ENCODE measurements around the gene FLNA. TPM values are rescaled to one million over a fixed set of nuclear protein-coding genes. Genes with fewer than 3 reads are reported as not detected.

FLNA gene
- total RNA-seq, 2 donors from 2014 or later, result 1,074 to 1,251 TPM

GRCh38 chrX:154327038-154327820 lies 47.2 kb downstream of the FLNA start:
- no peaks in the 10 kb centered on the region for H3K36me3 Mint-ChIP-seq (ENCODE audit: low read depth)
- Histone ChIP-seq H3K36me3 (ENCODE audit: control insufficient read depth, insufficient read depth, low read length) (no peaks in the 10 kb centered on the region), H3K27me3 (ENCODE audit: control insufficient read depth, insufficient read depth, low read length, poor library complexity, severe bottlenecking) (no peaks in the 10 kb centered on the region), H3K9me3 (ENCODE audit: control insufficient read depth, low read length) (no peaks in the 10 kb centered on the region), H3K9ac (ENCODE audit: extremely low read depth, low read length, poor library complexity, severe bottlenecking) (no peak overlapping the region), H3K27ac (ENCODE audit: low read depth, low read length) (no peak overlapping the region), H3K4me1 (ENCODE audit: control insufficient read depth, insufficient read depth, low read length) (no peaks in the 10 kb centered on the region), H3K4me3 (ENCODE audit: low read length) (no peak overlapping the region)
- no peaks in the 10 kb centered on the region for H3K4me1 Mint-ChIP-seq
- DNase-seq, result no peak
- no peaks in the 10 kb centered on the region for H3K27me3 Mint-ChIP-seq (ENCODE audit: insufficient read depth)
- H3K9me3 Mint-ChIP-seq, result peaks cover 78% of the 10 kb centered on the region
- no peak for TF ChIP-seq CTCF (conservative IDR thresholded peaks at IDR 0.05)
- H3K4me3 Mint-ChIP-seq, result no peak overlapping the region
- H3K27ac Mint-ChIP-seq, result no peak overlapping the region
- WGBS, 2 experiments (ENCODE audit: insufficient coverage in 1 of 2, insufficient read length in 1 of 2), result 86 to 89% methylated on average over 9 to 11 of the region's 11 CpGs

- H3K4me3 Mint-ChIP-seq, result no peak overlapping the region
- TF ChIP-seq CTCF (conservative IDR thresholded peaks at IDR 0.05), result no peak
- H3K4me3 ChIP-seq (ENCODE audit: low read length), result no peak overlapping the region
- H3K27me3 ChIP-seq (ENCODE audit: control insufficient read depth, insufficient read depth, low read length, poor library complexity, severe bottlenecking), result no peaks in the 10 kb centered on the region
- H3K9me3 ChIP-seq (ENCODE audit: control insufficient read depth, low read length), result no peaks in the 10 kb centered on the region
- H3K27ac Mint-ChIP-seq, result no peak overlapping the region
- no peak overlapping the region for H3K27ac ChIP-seq (ENCODE audit: low read depth, low read length)
- H3K9me3 Mint-ChIP-seq, result peaks cover 71% of the 10 kb centered on the region
- H3K36me3 ChIP-seq (ENCODE audit: control insufficient read depth, insufficient read depth, low read length), result no peaks in the 10 kb centered on the region
- 80 to 99% methylated on average over 1 to 7 of the region's 8 CpGs for WGBS, 2 experiments (ENCODE audit: insufficient coverage in 1 of 2, insufficient read length in 1 of 2)
- H3K9ac ChIP-seq (ENCODE audit: extremely low read depth, low read length, poor library complexity, severe bottlenecking), result no peak overlapping the region
- no peaks in the 10 kb centered on the region for H3K4me1 Mint-ChIP-seq
- H3K4me1 ChIP-seq (ENCODE audit: control insufficient read depth, insufficient read depth, low read length), result no peaks in the 10 kb centered on the region
- H3K36me3 Mint-ChIP-seq (ENCODE audit: low read depth), result no peaks in the 10 kb centered on the region
- no peaks in the 10 kb centered on the region for H3K27me3 Mint-ChIP-seq (ENCODE audit: insufficient read depth)
- DNase-seq, result no peak
Observed at GRCh38 chrX:154325541-154325940, 48.9 kb downstream of the FLNA start.

GRCh38 chrX:154323537-154323936 lies 50.9 kb downstream of the FLNA start:
- Mint-ChIP-seq H3K27me3 (ENCODE audit: insufficient read depth) (peaks cover 4% of the 10 kb centered on the region), H3K4me1 (no peaks in the 10 kb centered on the region), H3K4me3 (no peak overlapping the region), H3K27ac (no peak overlapping the region), H3K9me3 (peaks cover 73% of the 10 kb centered on the region), H3K36me3 (ENCODE audit: low read depth) (no peaks in the 10 kb centered on the region)
- Histone ChIP-seq H3K9ac (ENCODE audit: extremely low read depth, low read length, poor library complexity, severe bottlenecking) (no peak overlapping the region), H3K9me3 (ENCODE audit: control insufficient read depth, low read length) (no peaks in the 10 kb centered on the region), H3K27me3 (ENCODE audit: control insufficient read depth, insufficient read depth, low read length, poor library complexity, severe bottlenecking) (no peaks in the 10 kb centered on the region), H3K4me3 (ENCODE audit: low read length) (no peak overlapping the region), H3K36me3 (ENCODE audit: control insufficient read depth, insufficient read depth, low read length) (no peaks in the 10 kb centered on the region), H3K27ac (ENCODE audit: low read depth, low read length) (no peak overlapping the region), H3K4me1 (ENCODE audit: control insufficient read depth, insufficient read depth, low read length) (no peaks in the 10 kb centered on the region)
- TF ChIP-seq CTCF (conservative IDR thresholded peaks at IDR 0.05), result no peak
- no peak for DNase-seq
- WGBS, 2 experiments (ENCODE audit: insufficient coverage in 1 of 2, insufficient read length in 1 of 2), result 72 to 91% methylated on average over 1 to 7 of the region's 7 CpGs
